ENCODE results near the gene TMC8.

TMC8 gene

DNA sequence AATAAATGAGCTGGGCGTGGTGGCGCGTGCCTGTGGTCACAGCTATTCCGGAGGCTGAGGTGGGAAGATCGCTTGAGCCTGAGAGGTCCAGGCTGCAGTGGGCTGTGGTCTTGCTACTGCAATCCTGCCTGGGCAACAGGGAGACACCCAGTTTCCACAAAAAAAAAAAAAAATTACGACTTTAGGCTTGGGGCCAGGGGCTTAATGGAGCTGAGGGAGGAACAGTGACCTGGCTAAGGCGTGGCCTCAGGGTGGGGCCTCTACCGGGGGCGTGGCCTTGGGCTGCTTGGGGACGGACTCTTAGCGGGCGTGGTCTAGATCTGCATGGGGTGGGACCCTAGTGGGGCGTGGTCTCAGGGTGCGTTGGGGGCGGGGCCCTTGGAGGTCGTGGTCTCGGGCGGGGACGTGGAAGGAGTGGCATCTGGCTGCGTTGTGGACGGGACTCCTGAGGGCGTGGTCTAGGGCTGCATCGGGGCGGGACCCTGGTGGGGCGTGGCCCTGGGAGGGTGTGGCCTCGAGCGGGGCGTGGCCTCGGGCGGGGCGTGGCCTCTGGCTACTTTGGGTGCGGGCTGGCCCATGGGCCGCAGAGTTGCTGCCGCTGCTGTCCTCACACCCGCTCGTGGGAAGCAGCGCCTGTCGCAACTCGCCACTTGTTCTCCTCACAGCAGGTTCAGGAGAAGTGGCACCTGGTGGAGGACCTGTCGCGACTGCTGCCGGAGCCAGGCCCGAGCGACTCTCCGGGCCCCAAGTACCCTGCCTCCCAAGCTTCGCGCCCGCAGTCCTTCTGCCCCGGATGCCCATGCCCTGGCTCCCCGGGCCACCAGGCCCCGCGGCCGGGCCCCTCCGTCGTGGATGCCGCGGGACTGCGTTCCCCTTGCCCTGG is 9.8 kb downstream of the TMC8 start (continued):
- TF ChIP-seq, protein P1, sequence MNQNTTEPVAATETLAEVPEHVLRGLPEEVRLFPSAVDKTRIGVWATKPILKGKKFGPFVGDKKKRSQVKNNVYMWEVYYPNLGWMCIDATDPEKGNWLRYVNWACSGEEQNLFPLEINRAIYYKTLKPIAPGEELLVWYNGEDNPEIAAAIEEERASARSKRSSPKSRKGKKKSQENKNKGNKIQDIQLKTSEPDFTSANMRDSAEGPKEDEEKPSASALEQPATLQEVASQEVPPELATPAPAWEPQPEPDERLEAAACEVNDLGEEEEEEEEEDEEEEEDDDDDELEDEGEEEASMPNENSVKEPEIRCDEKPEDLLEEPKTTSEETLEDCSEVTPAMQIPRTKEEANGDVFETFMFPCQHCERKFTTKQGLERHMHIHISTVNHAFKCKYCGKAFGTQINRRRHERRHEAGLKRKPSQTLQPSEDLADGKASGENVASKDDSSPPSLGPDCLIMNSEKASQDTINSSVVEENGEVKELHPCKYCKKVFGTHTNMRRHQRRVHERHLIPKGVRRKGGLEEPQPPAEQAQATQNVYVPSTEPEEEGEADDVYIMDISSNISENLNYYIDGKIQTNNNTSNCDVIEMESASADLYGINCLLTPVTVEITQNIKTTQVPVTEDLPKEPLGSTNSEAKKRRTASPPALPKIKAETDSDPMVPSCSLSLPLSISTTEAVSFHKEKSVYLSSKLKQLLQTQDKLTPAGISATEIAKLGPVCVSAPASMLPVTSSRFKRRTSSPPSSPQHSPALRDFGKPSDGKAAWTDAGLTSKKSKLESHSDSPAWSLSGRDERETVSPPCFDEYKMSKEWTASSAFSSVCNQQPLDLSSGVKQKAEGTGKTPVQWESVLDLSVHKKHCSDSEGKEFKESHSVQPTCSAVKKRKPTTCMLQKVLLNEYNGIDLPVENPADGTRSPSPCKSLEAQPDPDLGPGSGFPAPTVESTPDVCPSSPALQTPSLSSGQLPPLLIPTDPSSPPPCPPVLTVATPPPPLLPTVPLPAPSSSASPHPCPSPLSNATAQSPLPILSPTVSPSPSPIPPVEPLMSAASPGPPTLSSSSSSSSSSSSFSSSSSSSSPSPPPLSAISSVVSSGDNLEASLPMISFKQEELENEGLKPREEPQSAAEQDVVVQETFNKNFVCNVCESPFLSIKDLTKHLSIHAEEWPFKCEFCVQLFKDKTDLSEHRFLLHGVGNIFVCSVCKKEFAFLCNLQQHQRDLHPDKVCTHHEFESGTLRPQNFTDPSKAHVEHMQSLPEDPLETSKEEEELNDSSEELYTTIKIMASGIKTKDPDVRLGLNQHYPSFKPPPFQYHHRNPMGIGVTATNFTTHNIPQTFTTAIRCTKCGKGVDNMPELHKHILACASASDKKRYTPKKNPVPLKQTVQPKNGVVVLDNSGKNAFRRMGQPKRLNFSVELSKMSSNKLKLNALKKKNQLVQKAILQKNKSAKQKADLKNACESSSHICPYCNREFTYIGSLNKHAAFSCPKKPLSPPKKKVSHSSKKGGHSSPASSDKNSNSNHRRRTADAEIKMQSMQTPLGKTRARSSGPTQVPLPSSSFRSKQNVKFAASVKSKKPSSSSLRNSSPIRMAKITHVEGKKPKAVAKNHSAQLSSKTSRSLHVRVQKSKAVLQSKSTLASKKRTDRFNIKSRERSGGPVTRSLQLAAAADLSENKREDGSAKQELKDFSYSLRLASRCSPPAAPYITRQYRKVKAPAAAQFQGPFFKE (tag by site-specific recombination; IDR thresholded peaks at IDR 0.05; ENCODE audit: borderline replicate concordance) = no peak
- TF ChIP-seq ZNF510 (tag by site-specific recombination; IDR thresholded peaks at IDR 0.05; ENCODE audit: insufficient replicate concordance) = no peak
- no peak for TF ChIP-seq ZFP37 (tag by site-specific recombination; IDR thresholded peaks at IDR 0.05)
- TF ChIP-seq, protein P2, sequence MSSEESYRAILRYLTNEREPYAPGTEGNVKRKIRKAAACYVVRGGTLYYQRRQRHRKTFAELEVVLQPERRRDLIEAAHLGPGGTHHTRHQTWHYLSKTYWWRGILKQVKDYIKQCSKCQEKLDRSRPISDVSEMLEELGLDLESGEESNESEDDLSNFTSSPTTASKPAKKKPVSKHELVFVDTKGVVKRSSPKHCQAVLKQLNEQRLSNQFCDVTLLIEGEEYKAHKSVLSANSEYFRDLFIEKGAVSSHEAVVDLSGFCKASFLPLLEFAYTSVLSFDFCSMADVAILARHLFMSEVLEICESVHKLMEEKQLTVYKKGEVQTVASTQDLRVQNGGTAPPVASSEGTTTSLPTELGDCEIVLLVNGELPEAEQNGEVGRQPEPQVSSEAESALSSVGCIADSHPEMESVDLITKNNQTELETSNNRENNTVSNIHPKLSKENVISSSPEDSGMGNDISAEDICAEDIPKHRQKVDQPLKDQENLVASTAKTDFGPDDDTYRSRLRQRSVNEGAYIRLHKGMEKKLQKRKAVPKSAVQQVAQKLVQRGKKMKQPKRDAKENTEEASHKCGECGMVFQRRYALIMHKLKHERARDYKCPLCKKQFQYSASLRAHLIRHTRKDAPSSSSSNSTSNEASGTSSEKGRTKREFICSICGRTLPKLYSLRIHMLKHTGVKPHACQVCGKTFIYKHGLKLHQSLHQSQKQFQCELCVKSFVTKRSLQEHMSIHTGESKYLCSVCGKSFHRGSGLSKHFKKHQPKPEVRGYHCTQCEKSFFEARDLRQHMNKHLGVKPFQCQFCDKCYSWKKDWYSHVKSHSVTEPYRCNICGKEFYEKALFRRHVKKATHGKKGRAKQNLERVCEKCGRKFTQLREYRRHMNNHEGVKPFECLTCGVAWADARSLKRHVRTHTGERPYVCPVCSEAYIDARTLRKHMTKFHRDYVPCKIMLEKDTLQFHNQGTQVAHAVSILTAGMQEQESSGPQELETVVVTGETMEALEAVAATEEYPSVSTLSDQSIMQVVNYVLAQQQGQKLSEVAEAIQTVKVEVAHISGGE (tag by site-specific recombination; conservative IDR thresholded peaks at IDR 0.05; ENCODE audit: low read depth) = no peak
- no peak for TF ChIP-seq ZNF19 (tag by site-specific recombination; IDR thresholded peaks at IDR 0.05; ENCODE audit: low read depth)
- no peak for TF ChIP-seq ZNF37A (tag by site-specific recombination; IDR thresholded peaks at IDR 0.05)
- no peak for TF ChIP-seq ZNF768 (tag by site-specific recombination; IDR thresholded peaks at IDR 0.05)
- TF ChIP-seq ZNF248 (tag by site-specific recombination; IDR thresholded peaks at IDR 0.05) = no peak
- no peak for TF ChIP-seq ZNF426 (tag by site-specific recombination; IDR thresholded peaks at IDR 0.05)
- no peak for TF ChIP-seq ZNF202 (tag by site-specific recombination; IDR thresholded peaks at IDR 0.05; ENCODE audit: borderline replicate concordance)
- TF ChIP-seq SETDB1 (IDR thresholded peaks at IDR 0.05; ENCODE audit: insufficient read length, low read length) = no peak
- peak; percentile 62 for TF ChIP-seq ZFHX2 (tag by site-specific recombination; conservative IDR thresholded peaks at IDR 0.05)
- no peak for TF ChIP-seq ZNF558 (tag by site-specific recombination; IDR thresholded peaks at IDR 0.05)
- no peak for TF ChIP-seq ZNF133 (tag by site-specific recombination; IDR thresholded peaks at IDR 0.05)
- TF ChIP-seq ZNF707 (tag by site-specific recombination; IDR thresholded peaks at IDR 0.05) = no peak
- no peak for TF ChIP-seq ZNF221 (tag by site-specific recombination; IDR thresholded peaks at IDR 0.05; ENCODE audit: borderline replicate concordance)
- TF ChIP-seq ZNF335 (tag by site-specific recombination; conservative IDR thresholded peaks at IDR 0.05) = peak; percentile 68
- TF ChIP-seq GLI4 (tag by site-specific recombination; IDR thresholded peaks at IDR 0.05) = no peak
- TF ChIP-seq ZNF791 (tag by site-specific recombination; IDR thresholded peaks at IDR 0.05) = no peak
- TF ChIP-seq ZNF169 (tag by site-specific recombination; IDR thresholded peaks at IDR 0.05) = no peak
- no peak for TF ChIP-seq ZNF24 (tag by site-specific recombination; IDR thresholded peaks at IDR 0.05)
- TF ChIP-seq, protein P3, sequence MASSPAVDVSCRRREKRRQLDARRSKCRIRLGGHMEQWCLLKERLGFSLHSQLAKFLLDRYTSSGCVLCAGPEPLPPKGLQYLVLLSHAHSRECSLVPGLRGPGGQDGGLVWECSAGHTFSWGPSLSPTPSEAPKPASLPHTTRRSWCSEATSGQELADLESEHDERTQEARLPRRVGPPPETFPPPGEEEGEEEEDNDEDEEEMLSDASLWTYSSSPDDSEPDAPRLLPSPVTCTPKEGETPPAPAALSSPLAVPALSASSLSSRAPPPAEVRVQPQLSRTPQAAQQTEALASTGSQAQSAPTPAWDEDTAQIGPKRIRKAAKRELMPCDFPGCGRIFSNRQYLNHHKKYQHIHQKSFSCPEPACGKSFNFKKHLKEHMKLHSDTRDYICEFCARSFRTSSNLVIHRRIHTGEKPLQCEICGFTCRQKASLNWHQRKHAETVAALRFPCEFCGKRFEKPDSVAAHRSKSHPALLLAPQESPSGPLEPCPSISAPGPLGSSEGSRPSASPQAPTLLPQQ (tag by site-specific recombination; IDR thresholded peaks at IDR 0.05) = no peak
- TF ChIP-seq ZNF626 (tag by site-specific recombination; IDR thresholded peaks at IDR 0.05) = no peak
- no peak for TF ChIP-seq ZNF660 (tag by site-specific recombination; IDR thresholded peaks at IDR 0.05)
- TF ChIP-seq, protein P4, sequence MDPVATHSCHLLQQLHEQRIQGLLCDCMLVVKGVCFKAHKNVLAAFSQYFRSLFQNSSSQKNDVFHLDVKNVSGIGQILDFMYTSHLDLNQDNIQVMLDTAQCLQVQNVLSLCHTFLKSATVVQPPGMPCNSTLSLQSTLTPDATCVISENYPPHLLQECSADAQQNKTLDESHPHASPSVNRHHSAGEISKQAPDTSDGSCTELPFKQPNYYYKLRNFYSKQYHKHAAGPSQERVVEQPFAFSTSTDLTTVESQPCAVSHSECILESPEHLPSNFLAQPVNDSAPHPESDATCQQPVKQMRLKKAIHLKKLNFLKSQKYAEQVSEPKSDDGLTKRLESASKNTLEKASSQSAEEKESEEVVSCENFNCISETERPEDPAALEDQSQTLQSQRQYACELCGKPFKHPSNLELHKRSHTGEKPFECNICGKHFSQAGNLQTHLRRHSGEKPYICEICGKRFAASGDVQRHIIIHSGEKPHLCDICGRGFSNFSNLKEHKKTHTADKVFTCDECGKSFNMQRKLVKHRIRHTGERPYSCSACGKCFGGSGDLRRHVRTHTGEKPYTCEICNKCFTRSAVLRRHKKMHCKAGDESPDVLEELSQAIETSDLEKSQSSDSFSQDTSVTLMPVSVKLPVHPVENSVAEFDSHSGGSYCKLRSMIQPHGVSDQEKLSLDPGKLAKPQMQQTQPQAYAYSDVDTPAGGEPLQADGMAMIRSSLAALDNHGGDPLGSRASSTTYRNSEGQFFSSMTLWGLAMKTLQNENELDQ (tag by site-specific recombination; IDR thresholded peaks at IDR 0.05; ENCODE audit: low read depth) = no peak
- no peak for TF ChIP-seq ZSCAN23 (tag by site-specific recombination; IDR thresholded peaks at IDR 0.05)
- no peak for TF ChIP-seq ZNF121 (tag by site-specific recombination; IDR thresholded peaks at IDR 0.05)
